GM23338 (cell line): ENCODE data around the gene KCTD2. TPM values are rescaled to one million over a fixed set of nuclear protein-coding genes. Genes with fewer than 3 reads are reported as not detected.

Experiments
- ATAC-seq: fragments of 200-7000 bp; cut with Tn5 transposase; 3 replicates; pipeline ENCODE4 v1.9.1; 2020
- DNase-seq: peaks from one replicate; pipeline ENCODE4 v3.0.0-alpha.2; 2015; ENCODE audit warnings: low spot score
- H2AFZ ChIP-seq: fragments of 200-600 bp; sonication (generic); 2 replicates; pipeline ENCODE4 v1.8.0; 2016; ENCODE audit warnings: antibody characterized with exemption, mild to moderate bottlenecking, moderate library complexity
- H3F3A ChIP-seq: fragments of 200-600 bp; sonication (generic); replicated peaks from 2 replicates; pipeline ENCODE4 v1.8.0; 2017; ENCODE audit warnings: antibody characterized with exemption, mixed run types, low read depth
- H3K27ac ChIP-seq: fragments of 200-600 bp; sonication (generic); 2 replicates; pipeline ENCODE4 v1.6.1; 2016; ENCODE audit warnings: low read depth
- H3K27me3 ChIP-seq: fragments of 200-600 bp; sonication (generic); 2 replicates; pipeline ENCODE4 v1.8.0; 2016; ENCODE audit warnings: mild to moderate bottlenecking, mixed run types, moderate library complexity; ENCODE audit not compliant: insufficient read depth
- H3K36me3 ChIP-seq: fragments of 200-600 bp; sonication (generic); 2 replicates; pipeline ENCODE4 v1.8.0; 2016; ENCODE audit warnings: mild to moderate bottlenecking; ENCODE audit not compliant: insufficient read depth
- H3K4me1 ChIP-seq: fragments of 200-600 bp; sonication (generic); 2 replicates; pipeline ENCODE4 v1.8.0; 2016; ENCODE audit warnings: mild to moderate bottlenecking, moderate library complexity; ENCODE audit not compliant: insufficient read depth
- H3K4me2 ChIP-seq: fragments of 200-600 bp; sonication (generic); 2 replicates; pipeline ENCODE4 v1.7.1; 2017; ENCODE audit warnings: mixed run types
- H3K4me3 ChIP-seq: fragments of 200-600 bp; sonication (generic); 2 replicates; pipeline ENCODE4 v1.6.1; 2016; ENCODE audit warnings: mixed run types
- H3K79me2 ChIP-seq: fragments of 200-600 bp; sonication (generic); replicated peaks from 2 replicates; pipeline ENCODE4 v1.8.0; 2017; ENCODE audit warnings: mild to moderate bottlenecking; ENCODE audit not compliant: insufficient read depth
- H3K9me2 ChIP-seq: fragments of 200-600 bp; sonication (generic); 2 replicates; pipeline ENCODE4 v1.8.0; 2017; ENCODE audit not compliant: insufficient read depth
- H4K20me1 ChIP-seq: fragments of 200-600 bp; sonication (generic); replicated peaks from 2 replicates; pipeline ENCODE4 v1.8.0; 2017; ENCODE audit warnings: mild to moderate bottlenecking; ENCODE audit not compliant: insufficient read depth
- H3K27ac Mint-ChIP-seq: 2 replicates; pipeline ENCODE4 v1.8.0; 2020; ENCODE audit warnings: inconsistent platforms, mild to moderate bottlenecking, moderate library complexity, mixed read lengths
- H3K27me3 Mint-ChIP-seq: 3 replicates; pipeline ENCODE4 v1.8.0; 2022; ENCODE audit warnings: low read depth, mild to moderate bottlenecking, moderate library complexity, mixed read lengths, inconsistent platforms; ENCODE audit not compliant: insufficient read depth, poor library complexity
- H3K36me3 Mint-ChIP-seq: 3 replicates; pipeline ENCODE4 v1.8.0; 2021; ENCODE audit warnings: low read depth, mild to moderate bottlenecking, inconsistent platforms, moderate library complexity, mixed read lengths
- H3K4me1 Mint-ChIP-seq: 3 replicates; pipeline ENCODE4 v1.8.0; 2020; ENCODE audit warnings: mild to moderate bottlenecking, inconsistent platforms, mixed read lengths
- H3K4me3 Mint-ChIP-seq: 3 replicates; pipeline ENCODE4 v1.8.0; 2021; ENCODE audit warnings: moderate library complexity, mild to moderate bottlenecking, inconsistent platforms, mixed read lengths
- H3K9me3 Mint-ChIP-seq: 3 replicates; pipeline ENCODE4 v1.8.0; 2020; ENCODE audit warnings: moderate library complexity, mild to moderate bottlenecking, inconsistent platforms, mixed read lengths
- CREB1 ChIP-seq: fragments of 250-450 bp; sonication (Bioruptor Pico); IDR thresholded peaks from 2 replicates; pipeline ENCODE4 v1.5.0; 2020; ENCODE audit warnings: low read depth, mild to moderate bottlenecking, moderate library complexity
- CTCF ChIP-seq, 2 experiments: fragments of 200-600 bp in 1 of 2; sonication (generic) in 1 of 2; conservative IDR thresholded peaks; 2 replicates each; pipeline versions ENCODE4 v1.5.1 to v1.6.1; 2016 to 2017; ENCODE audit warnings: antibody characterized with exemption in 2 of 2, low read depth in 2 of 2, mild to moderate bottlenecking in 2 of 2, moderate library complexity in 1 of 2
- EZH2 ChIP-seq: fragments of 200-600 bp; sonication (generic); IDR thresholded peaks from one replicate; pipeline ENCODE4 v1.8.0; 2017; ENCODE audit warnings: antibody characterized with exemption, mild to moderate bottlenecking, low read depth; ENCODE audit not compliant: unreplicated experiment
- EZH2phosphoT487 ChIP-seq: fragments of 200-600 bp; sonication (generic); IDR thresholded peaks from one replicate; pipeline ENCODE4 v1.8.1; 2018; ENCODE audit warnings: antibody characterized with exemption; ENCODE audit not compliant: unreplicated experiment
- NANOG ChIP-seq: IDR thresholded peaks from 2 replicates; pipeline ENCODE4 v1.6.1; 2016; ENCODE audit warnings: antibody characterized with exemption, borderline replicate concordance
- POLR2AphosphoS5 ChIP-seq: IDR thresholded peaks from 2 replicates; pipeline ENCODE4 v1.6.1; 2016; ENCODE audit warnings: antibody characterized with exemption, low read depth
- REST ChIP-seq: IDR thresholded peaks from one replicate; pipeline ENCODE4 v1.6.1; 2018; ENCODE audit warnings: antibody characterized with exemption; ENCODE audit not compliant: unreplicated experiment
- ZNF114 ChIP-seq: fragments of 250-450 bp; sonication (Bioruptor Pico); IDR thresholded peaks from 2 replicates; pipeline ENCODE4 v1.5.0; 2020; ENCODE audit warnings: mild to moderate bottlenecking, moderate library complexity
- polyA plus RNA-seq: library from polyadenylated mRNA; unstranded; fragments of >200 nt; fragmentation: Nextera tagmentation; extraction: Ambion mirVana; gene quantifications from 2 replicates; pipeline ENCODE4 v1.2.1, GENCODE V29; 2016
- total RNA-seq: library from RNA; depleted of rRNA; stranded (reverse); fragments of >200 nt; shearing (Covaris generic); gene quantifications from 2 replicates; pipeline ENCODE4 v1.2.3, GENCODE V29; 2014

KCTD2 gene
- total and polyA plus RNA-seq, 2 experiments from 2014 or later: 7.4 to 30.0 TPM

GRCh38 chr17:75096082-75096625 is 49.1 kb downstream of the KCTD2 start (continued):
- TF ChIP-seq REST (no peak), EZH2 (no peak)

GRCh38 chr17:75097865-75098264 is 50.8 kb downstream of the KCTD2 start:
- Mint-ChIP-seq H3K27me3 (peaks cover 14% of the 10 kb centered on the region), H3K27ac (no peak overlapping the region), H3K4me3 (no peak overlapping the region), H3K4me1 (peaks cover 12% of the 10 kb centered on the region), H3K9me3 (no peaks in the 10 kb centered on the region), H3K36me3 (peaks cover 31% of the 10 kb centered on the region)
- Histone ChIP-seq H2AFZ (no peak overlapping the region), H3K27ac (no peak overlapping the region), H3K9me2 (no peaks in the 10 kb centered on the region), H4K20me1 (no peaks in the 10 kb centered on the region; the same call in 1 of the 2 replicates), H3K79me2 (no peaks in the 10 kb centered on the region), H3K4me3 (no peak overlapping the region), H3K36me3 (no peaks in the 10 kb centered on the region), H3K4me1 (peaks cover 5% of the 10 kb centered on the region), H3K27me3 (no peaks in the 10 kb centered on the region), H3F3A (peaks cover 2% of the 10 kb centered on the region; the same call in 1 of the 2 replicates), H3K4me2 (no peak overlapping the region)
- no peak for TF ChIP-seq EZH2phosphoT487
- TF ChIP-seq ZNF114 (CRISPR knock-in tag): no peak
- no peak for TF ChIP-seq CTCF (conservative IDR thresholded peaks at IDR 0.05; ENCODE audit: low read depth in 2 of 2)
- TF ChIP-seq NANOG: no peak
- TF ChIP-seq REST: no peak
- TF ChIP-seq POLR2AphosphoS5: no peak
- TF ChIP-seq CREB1 (CRISPR knock-in tag): no peak
- ATAC-seq (no peak), DNase-seq (no peak)
